HG03196 (cell line): ENCODE results near the gene NUMB.
"Not testable (repeated sequence)": the region's sequence is repeated elsewhere in the genome, so short reads cannot be mapped to it uniquely, and the experiment has no call there.

Experiments used
- ATAC-seq: cut with Tn5 transposase; IDR thresholded peaks from one replicate; pipeline ENCODE4 v1.9.1; 2021; ENCODE audit not compliant: unreplicated experiment

NUMB gene

DNA sequence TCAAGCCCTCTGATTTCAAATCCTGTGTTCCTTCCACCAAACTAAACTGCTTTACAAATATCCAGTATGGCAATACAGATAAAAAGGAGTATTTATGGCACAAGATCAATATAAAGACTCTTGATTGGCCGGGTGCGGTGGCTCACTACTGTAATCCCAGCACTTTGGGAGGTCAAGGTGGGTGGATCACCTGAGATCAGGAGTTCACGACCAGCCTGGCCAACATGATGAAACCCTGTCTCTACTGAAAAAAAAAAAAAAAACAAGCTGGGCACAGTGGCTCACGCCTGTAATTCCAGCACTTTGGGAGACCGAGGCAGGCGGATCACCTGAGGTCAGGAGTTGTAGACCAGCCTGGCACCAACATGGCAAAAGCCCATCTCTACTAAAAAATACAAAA is 35.3 kb downstream of the NUMB start:
- ATAC-seq = not testable (repeated sequence)

GRCh38 chr14:73422515-73422914 is 35.8 kb downstream of the NUMB start:
- no peak for ATAC-seq

- no peak for ATAC-seq
Observed at GRCh38 chr14:73418227-73418626, 40.1 kb downstream of the NUMB start.

DNA sequence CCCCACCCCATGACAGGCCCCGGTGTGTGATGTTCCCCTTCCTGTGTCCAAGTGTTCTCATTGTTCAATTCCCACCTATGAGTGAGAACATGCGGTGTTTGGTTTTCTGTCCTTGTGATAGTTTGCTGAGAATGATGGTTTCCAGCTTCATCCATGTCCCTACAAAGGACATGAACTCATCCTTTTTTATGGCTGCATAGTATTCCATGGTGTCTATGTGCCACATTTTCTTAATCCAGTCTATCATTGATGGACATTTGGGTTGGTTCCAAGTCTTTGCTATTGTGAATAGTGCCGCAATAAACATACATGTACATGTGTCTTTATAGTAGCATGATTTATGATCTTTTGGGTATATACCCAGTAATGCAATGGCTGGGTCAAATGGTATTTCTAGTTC is 52.1 kb downstream of the NUMB start:
- not testable (repeated sequence) for ATAC-seq

DNA sequence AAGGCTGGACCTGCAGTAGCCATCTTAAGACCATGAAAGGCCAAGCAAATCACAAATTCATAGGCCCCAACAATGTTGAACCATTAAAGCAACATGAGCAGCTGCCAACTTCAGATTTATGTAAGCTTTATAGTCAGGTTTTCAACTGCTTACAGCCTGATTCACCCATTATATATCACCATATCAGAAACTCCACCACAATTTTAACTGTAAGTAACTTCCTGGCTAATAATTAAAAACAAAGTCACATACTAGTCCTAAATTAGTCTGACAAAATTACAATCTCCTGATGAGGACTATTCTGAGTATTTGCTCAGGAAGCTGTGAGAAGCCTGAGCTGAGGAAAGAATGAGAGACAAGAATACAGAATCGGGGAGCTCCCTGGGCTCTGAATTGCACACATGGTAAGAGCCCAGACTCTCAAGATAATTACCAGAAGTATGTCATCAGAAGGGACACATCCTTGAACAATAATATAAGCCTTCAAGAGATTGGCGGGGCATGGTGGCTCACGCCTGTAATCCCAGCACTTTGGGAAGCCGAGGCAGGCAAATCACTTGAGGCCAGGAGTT is 55.1 kb downstream of the NUMB start:
- ATAC-seq = no peak

- ATAC-seq = no peak
Observed at GRCh38 chr14:73402579-73402978, 55.8 kb downstream of the NUMB start.

- no peak for ATAC-seq
Observed at GRCh38 chr14:73397810-73398209, 60.5 kb downstream of the NUMB start.

GRCh38 chr14:73394317-73394716 is 64.0 kb downstream of the NUMB start:
- ATAC-seq = no peak

DNA sequence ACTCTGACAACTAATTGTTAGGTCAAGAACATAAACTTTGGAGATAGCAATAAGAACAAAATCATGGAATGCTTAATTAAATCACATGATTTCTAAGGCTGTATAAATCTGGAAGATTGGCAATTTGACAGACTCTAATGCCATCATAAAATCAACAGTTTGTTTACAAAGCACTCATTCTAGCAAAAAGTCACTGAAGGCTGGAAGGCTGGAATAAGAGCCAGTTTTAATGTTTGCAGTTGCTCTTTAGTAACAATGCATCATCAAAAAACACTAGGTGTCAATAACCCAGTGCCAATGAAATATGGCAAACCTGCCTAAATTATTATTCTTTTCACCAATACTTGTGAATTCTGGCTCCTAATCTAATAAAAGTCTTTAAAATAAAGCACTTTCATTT is 65.0 kb downstream of the NUMB start:
- no peak for ATAC-seq

DNA sequence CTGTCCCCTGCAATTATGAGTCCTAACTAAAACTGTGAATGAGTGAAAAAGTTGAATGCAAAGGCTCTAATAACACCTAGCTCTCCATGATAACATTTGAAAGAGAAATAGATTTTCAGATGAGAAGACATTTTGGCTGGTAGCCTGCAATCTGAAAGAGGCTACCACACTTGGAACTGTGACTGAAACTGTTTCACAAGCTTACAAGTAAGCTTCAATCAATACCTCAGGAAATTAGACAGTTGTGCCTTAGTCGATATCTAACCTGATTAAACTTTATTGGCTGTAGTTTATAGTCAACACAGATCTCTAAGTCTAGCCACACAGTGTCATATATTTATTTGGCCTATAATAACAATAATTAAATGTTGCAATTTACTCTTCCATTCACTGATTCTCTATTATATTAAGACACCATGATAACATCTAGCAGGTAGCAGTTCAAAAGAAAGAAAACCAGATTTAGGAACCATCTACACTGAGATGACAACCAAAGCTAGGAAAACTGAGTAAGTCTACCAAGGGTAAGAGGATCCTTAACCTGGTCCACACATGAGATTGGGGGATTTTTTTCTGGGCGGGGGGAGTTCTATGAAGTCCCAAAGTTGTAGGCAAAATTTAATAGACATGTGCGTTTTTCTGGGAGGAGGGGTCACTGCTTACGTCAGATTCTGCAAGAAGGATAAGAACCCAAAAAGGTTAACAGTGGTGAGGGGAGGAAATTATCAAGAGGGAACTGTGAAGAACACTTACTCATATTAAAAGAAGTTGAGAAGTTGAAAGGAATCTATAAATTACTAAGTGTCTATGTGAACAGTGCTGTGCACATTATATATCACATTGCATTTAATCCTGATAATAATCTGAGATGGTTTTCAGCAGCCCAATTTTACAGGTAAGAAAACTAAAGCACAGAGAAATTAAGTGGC is 65.8 kb downstream of the NUMB start:
- ATAC-seq = no peak

DNA sequence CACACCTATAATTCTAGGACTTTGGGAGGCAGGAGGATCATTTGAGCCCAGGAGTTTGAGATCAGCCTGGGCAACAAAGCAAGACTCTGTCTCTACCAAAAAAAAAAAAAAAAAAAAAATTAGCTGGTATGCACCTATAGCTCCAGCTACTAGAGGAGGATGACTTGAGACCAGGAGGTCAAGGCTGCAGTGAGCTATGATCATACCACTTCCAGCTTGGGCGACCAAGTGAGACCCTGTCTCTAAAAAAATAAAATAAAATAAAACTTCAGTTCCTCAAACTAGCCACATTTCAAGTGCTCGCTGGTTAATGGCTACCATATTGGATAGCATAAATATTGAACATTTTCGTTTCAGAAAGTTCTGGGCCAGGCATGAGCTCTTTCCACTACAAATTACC is 70.5 kb downstream of the NUMB start:
- not testable (repeated sequence) for ATAC-seq

DNA sequence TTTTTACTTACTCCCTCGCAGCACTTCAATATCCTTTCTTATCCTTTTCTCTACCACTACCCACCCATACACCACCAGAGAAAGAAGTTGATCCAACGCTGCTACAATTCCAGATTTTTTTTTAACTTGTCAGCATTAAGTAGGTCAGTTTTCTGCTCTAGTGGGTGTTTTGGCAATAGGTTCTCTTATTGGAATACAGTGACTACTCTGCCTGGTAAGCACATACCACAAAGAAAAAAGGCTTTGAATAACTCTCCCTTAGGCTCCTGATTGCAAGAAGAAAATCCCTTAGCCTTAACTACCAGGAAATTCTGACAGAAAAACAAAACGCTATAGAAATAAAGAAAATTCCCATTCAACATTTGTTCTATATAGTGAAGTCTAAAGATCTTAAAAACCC is 72.0 kb downstream of the NUMB start:
- no peak for ATAC-seq

DNA sequence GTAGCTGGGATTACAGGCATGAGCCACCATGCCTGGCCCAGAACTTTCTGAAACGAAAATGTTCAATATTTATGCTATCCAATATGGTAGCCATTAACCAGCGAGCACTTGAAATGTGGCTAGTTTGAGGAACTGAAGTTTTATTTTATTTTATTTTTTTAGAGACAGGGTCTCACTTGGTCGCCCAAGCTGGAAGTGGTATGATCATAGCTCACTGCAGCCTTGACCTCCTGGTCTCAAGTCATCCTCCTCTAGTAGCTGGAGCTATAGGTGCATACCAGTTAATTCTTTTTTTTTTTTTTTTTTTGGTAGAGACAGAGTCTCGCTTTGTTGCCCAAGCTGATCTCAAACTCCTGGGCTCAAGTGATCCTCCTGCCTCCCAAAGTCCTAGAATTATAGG is 73.3 kb downstream of the NUMB start:
- not testable (repeated sequence) for ATAC-seq

DNA sequence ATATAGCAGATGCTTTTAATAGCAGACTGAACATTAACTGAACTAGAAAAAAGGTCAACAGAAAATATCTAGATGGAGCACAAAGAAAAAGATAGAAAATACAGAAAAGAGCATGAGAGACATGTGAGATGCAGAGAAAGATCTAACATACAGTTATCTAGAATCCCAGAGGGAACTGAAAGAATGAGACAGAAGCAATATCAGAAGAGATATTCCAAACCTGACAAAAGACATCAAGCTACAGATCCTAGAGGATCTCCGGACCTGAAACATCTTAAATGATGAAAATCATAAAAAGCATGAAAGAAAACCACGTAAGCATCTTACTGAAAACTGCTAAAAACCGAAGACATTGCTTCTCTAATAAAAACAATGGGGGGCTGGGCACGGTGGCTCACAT is 75.0 kb downstream of the NUMB start:
- no peak for ATAC-seq

GRCh38 chr14:73381380-73382013 is 76.8 kb downstream of the NUMB start:
- no peak for ATAC-seq

DNA sequence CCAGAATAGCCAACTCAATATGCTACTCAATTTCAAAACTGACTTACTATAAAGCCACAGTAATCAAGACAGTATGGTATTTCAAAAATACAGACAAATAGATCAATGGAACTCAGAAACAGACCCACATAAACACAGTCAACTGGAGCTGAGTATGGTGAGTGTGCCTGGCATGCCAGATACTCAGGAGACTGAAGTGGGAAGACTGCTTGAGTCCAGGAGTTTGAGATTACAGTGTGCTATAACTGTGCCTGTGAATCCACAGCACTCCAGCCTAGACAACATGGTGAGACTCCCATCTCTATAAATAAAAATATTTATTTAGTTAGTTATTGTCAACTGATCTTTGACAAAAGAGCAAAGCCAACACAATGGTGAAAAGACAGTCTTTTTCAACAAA is 81.8 kb downstream of the NUMB start:
- no peak for ATAC-seq

DNA sequence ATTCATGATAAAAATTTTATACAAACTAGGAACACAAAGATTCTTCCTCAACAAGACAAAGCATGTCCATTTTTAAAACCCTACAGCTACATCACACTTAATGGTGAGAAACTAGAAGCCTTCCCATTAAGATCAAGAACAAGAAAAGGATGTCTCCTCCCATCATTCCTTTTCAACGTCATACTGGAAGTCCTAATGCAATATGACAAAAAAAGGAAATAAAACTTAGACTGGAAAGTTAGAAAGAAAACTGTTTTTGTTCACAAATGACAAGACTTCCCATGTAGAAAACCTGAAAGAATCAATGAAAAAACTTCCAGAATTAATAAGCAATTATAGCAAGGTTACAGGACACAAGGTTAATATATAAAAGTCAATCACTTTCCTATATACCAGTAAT is 82.5 kb downstream of the NUMB start:
- no peak for ATAC-seq

- no peak for ATAC-seq
Observed at GRCh38 chr14:73374218-73374617, 84.1 kb downstream of the NUMB start.

- ATAC-seq = no peak
Observed at GRCh38 chr14:73372529-73372928, 85.8 kb downstream of the NUMB start.

DNA sequence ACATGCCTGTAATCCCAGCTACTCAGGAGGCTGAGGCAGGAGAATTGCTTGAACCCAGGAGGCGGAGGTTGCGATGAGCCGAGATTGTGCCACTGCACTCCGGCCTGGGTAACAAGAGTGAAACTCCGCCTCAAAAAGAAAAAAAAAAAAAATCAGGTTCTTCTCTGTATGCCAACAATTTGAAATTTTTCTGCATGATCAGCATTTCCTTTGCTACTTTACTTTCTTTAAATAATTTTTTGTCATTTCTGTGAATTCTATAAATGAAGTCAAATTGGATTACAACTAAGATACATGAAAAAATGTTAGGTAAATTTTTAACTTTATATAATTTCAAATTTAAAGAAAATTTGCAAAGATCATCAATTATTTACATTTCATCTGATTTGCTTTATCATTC is 87.8 kb downstream of the NUMB start:
- ATAC-seq = no peak

- no peak for ATAC-seq
Observed at GRCh38 chr14:73369428-73369827, 88.9 kb downstream of the NUMB start.

DNA sequence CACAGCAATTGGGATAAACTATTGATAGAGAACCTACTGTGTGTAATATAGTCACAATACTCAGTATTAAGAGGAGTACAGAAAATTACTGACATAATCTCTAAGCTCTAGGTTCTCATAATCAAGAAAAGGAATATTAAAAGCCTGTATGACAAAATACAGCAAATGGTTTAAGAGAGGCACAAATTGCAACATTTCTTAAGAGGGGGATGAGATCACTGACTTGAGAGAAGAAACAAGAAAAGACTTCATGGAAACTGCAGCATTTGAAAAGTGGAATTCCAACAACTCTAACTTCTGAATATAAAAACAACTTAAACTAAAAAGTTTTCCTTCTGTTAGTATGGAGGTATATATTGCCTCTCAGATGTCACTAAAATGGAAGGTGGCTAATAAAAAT is 89.7 kb downstream of the NUMB start:
- ATAC-seq = no peak
